ENCODE data around the gene PIK3C3.

GRCh38 chr18:41948544-41949110 lies 6.4 kb upstream of the PIK3C3 start:
- TF ChIP-seq CTCF (IDR thresholded peaks at IDR 0.05): no peak
- no peak for TF ChIP-seq POLR2A (IDR thresholded peaks at IDR 0.05)

All from suprapubic skin (tissue), 3 donors.